Neural cell (in vitro differentiated cells): ENCODE measurements around the gene GOLGA8R. TPM values are rescaled to one million over a fixed set of nuclear protein-coding genes. Genes with fewer than 3 reads are reported as not detected.
"Not testable (repeated sequence)": the region's sequence is repeated elsewhere in the genome, so short reads cannot be mapped to it uniquely, and the experiment has no call there.

ENCODE experiments used
- H2AFZ ChIP-seq: fragments of 200-600, 300-800 bp; sonication (generic), shearing (Covaris generic); 2 replicates; pipeline ENCODE4 v1.6.0; 2014; ENCODE audit warnings: low read depth, mild to moderate bottlenecking, antibody characterized with exemption, low read length, moderate library complexity
- H3F3A ChIP-seq: fragments of 200-600 bp; shearing (Covaris generic); 2 replicates; pipeline ENCODE4 v1.6.1; 2016; ENCODE audit warnings: mild to moderate bottlenecking, moderate library complexity, mixed read lengths, antibody characterized with exemption, low read length; ENCODE audit not compliant: insufficient read depth, poor library complexity, severe bottlenecking
- H3K27ac ChIP-seq: fragments of 200-600, 300-800 bp; sonication (generic), shearing (Covaris generic); 2 replicates; pipeline ENCODE4 v1.5.1; 2014; ENCODE audit warnings: mild to moderate bottlenecking, low read length, moderate library complexity
- H3K27me3 ChIP-seq: fragments of 300-800, 200-600 bp; sonication (generic), shearing (Covaris generic); 2 replicates; pipeline ENCODE4 v1.6.0; 2014; ENCODE audit warnings: mild to moderate bottlenecking, low read depth, low read length, moderate library complexity; ENCODE audit not compliant: insufficient read depth
- H3K36me3 ChIP-seq: fragments of 300-800, 200-600 bp; sonication (generic), shearing (Covaris generic); 2 replicates; pipeline ENCODE4 v1.5.1; 2014; ENCODE audit warnings: mild to moderate bottlenecking, antibody characterized with exemption, low read length, moderate library complexity; ENCODE audit not compliant: insufficient read depth
- H3K4me2 ChIP-seq: fragments of 300-800, 200-600 bp; sonication (generic), shearing (Covaris generic); 2 replicates; pipeline ENCODE4 v1.6.0; 2014; ENCODE audit warnings: mild to moderate bottlenecking, low read length
- H3K4me3 ChIP-seq: fragments of 300-800, 200-600 bp; sonication (generic), shearing (Covaris generic); 2 replicates; pipeline ENCODE4 v1.5.1; 2014; ENCODE audit warnings: mild to moderate bottlenecking, low read length, moderate library complexity
- H3K79me2 ChIP-seq: fragments of 200-600 bp; shearing (Covaris generic); replicated peaks from 2 replicates; pipeline ENCODE4 v1.6.0; 2014; ENCODE audit warnings: mild to moderate bottlenecking, low read length, moderate library complexity; ENCODE audit not compliant: insufficient read depth
- H3K9ac ChIP-seq: fragments of 300-800, 200-600 bp; sonication (generic), shearing (Covaris generic); 2 replicates; pipeline ENCODE4 v1.6.1; 2016; ENCODE audit warnings: mild to moderate bottlenecking, low read length, mixed read lengths
- H3K9me2 ChIP-seq: fragments of 200-600 bp; shearing (Covaris generic); 2 replicates; pipeline ENCODE4 v1.6.1; 2016; ENCODE audit warnings: mild to moderate bottlenecking, low read length, mixed read lengths; ENCODE audit not compliant: insufficient read depth
- H3K9me3 ChIP-seq: fragments of 200-600, 300-800 bp; sonication (generic), shearing (Covaris generic); 2 replicates; pipeline ENCODE4 v1.6.1; 2016; ENCODE audit warnings: mild to moderate bottlenecking, mixed run types, low read length, moderate library complexity, mixed read lengths
- H4K20me1 ChIP-seq: fragments of 200-600 bp; shearing (Covaris generic); 2 replicates; pipeline ENCODE4 v1.6.1; 2016; ENCODE audit warnings: mild to moderate bottlenecking, mixed run types; ENCODE audit not compliant: insufficient read depth
- polyA minus RNA-seq: library from RNA; depleted of rRNA, polyadenylated mRNA; stranded (reverse); fragments of >200 nt; gene quantifications from 2 replicates; pipeline ENCODE4 v1.2.3, GENCODE V29; 2014
- polyA plus RNA-seq: library from polyadenylated mRNA; depleted of rRNA; stranded (reverse); fragments of >200 nt; gene quantifications from 2 replicates; pipeline ENCODE4 v1.2.3, GENCODE V29; 2014

Gene GOLGA8R, protein sequence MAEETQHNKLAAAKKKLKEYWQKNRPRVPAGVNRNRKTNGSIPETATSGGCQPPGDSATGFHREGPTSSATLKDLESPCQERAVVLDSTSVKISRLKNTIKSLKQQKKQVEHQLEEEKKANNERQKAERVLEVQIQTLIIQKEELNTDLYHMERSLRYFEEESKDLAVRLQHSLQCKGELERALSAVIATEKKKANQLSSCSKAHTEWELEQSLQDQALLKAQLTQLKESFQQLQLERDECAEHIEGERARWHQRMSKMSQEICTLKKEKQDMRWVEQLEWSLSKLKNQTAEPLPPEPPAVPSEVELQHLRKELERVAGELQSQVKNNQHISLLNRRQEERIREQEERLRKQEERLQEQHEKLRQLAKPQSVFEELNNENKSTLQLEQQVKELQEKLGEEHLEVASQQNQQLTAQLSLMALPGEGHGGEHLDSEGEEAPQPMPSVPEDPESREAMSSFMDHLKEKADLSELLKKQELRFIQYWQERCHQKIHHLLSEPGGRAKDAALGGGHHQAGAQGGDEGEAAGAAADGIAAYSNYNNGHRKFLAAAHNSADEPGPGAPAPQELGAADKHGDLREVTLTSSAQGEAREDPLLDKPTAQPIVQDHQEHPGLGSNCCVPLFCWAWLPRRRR
- polyA plus RNA-seq (0.06 TPM in 1 of 2 replicates, not detected in the other), polyA minus RNA-seq (not detected in 2 replicates)

DNA sequence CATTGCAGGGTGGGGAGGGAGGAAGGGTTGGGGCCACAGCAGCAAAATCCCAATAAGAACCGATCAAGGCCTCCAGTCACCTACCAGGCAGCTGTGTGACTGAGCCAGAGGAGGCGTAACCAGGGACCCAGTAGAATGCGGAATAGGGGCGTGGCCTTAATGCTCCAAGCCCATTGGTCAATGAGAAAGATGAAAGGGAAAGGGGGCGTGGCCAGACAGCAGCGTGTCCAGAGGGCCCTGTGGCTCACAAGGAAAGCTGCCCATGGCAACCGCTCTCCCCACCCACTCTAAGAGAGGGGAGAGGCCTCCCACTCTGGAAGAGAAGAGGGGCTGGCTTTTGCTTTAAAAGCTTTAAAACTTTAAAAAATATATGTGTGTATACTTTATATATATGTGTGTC lies at the start of gene GOLGA8R:
TSS of gene GOLGA8R (minus strand) at position 101 of the 400 bp plus-strand sequence. CDS start at position 3, 98 bp downstream.
- H3K9ac ChIP-seq, H4K20me1 ChIP-seq, H3K27ac ChIP-seq, H2AFZ ChIP-seq, H3F3A ChIP-seq, H3K36me3 ChIP-seq, H3K9me3 ChIP-seq, H3K9me2 ChIP-seq, H3K4me2 ChIP-seq, H3K27me3 ChIP-seq, H3K79me2 ChIP-seq, H3K4me3 ChIP-seq: not testable (repeated sequence)

DNA sequence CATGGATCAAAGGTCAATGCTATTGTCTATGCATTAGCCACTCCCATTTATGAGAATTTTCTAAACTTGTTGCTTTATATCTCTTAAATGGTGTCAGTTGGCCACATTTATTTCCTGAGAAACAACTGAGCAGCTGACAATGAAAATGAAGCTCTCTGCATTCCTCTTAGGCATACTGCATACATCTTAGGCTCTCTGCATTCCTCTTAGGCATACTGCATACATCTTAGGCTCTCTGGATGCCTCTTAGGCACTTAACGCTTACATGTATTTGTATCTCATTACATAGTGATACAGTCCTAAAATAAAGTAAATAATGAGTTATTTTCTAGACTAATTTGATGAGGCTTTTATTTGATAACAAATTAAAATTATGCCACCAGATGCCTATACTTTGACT lies 49.8 kb upstream of the GOLGA8R start:
- not testable (repeated sequence) for H3K4me3 ChIP-seq, H3K4me2 ChIP-seq, H3K36me3 ChIP-seq, H4K20me1 ChIP-seq, H3F3A ChIP-seq, H2AFZ ChIP-seq, H3K79me2 ChIP-seq, H3K9me2 ChIP-seq, H3K9ac ChIP-seq, H3K27me3 ChIP-seq, H3K27ac ChIP-seq, H3K9me3 ChIP-seq

DNA sequence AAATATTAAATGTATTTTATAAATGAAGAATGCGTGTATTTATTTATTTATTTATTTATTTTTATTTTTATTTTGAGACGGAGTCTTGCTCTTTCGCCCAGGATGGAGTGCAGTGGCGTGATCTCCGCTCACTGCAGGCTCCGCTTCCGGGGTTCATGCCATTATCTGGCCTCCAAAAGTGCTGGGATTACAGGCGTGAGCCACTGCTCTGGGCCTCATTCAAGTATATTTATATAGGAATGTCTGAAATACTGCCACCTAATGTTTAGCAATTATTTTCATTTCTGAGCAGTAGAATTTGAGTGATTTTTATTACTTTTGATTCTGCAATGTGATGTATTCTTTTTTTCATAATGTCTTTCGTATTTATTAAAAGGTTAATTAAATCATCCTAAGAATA lies 48.1 kb upstream of the GOLGA8R start:
- H3K4me2 ChIP-seq, H3K4me3 ChIP-seq, H3K9me3 ChIP-seq, H3K27ac ChIP-seq, H3K9me2 ChIP-seq, H3F3A ChIP-seq, H3K27me3 ChIP-seq, H3K79me2 ChIP-seq, H4K20me1 ChIP-seq, H2AFZ ChIP-seq, H3K9ac ChIP-seq, H3K36me3 ChIP-seq: not testable (repeated sequence)

DNA sequence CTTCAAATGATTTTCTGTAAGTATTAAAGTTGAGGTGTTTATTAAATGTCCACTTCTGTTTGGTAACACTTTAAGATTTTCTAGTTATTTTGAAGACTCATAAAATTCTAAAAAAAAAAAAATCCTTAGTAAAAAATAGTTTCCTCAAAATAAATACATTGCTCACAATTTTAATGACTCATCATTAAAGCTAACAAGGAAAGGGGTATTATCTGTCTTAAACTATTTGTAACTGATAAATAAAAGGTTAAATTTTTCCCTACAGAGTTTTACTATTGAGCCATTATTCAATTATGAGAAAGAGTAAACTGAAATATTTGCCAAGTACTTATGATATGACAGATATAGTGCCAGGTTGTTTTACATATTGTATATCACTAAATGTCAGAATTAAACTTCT lies 38.6 kb upstream of the GOLGA8R start:
- not testable (repeated sequence) for H3F3A ChIP-seq, H3K4me3 ChIP-seq, H3K9me3 ChIP-seq, H3K27me3 ChIP-seq, H3K79me2 ChIP-seq, H3K4me2 ChIP-seq, H3K9me2 ChIP-seq, H3K9ac ChIP-seq, H4K20me1 ChIP-seq, H2AFZ ChIP-seq, H3K36me3 ChIP-seq, H3K27ac ChIP-seq

DNA sequence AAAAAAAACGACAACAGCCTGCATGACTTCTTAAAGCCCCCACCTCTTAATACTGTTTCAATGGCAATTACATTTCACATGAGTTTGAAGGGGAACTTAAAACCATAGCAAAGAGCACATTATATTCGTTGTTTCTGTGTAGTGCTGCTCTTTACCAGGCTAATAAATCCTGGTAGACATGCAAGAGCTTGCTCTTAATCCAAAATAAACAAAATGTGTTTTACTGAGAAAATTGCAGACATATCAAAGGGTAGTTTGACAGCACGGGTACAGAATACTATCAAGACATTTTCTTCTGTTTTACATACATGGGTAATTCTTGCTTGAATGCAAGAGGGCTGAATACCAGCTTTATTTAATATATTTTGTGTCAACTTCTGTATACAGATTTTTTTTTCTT lies 24.3 kb upstream of the GOLGA8R start:
- not testable (repeated sequence) for H4K20me1 ChIP-seq, H3K9ac ChIP-seq, H3K79me2 ChIP-seq, H3K27ac ChIP-seq, H3K9me2 ChIP-seq, H3K4me2 ChIP-seq, H3F3A ChIP-seq, H3K9me3 ChIP-seq, H3K4me3 ChIP-seq, H3K27me3 ChIP-seq, H3K36me3 ChIP-seq, H2AFZ ChIP-seq

DNA sequence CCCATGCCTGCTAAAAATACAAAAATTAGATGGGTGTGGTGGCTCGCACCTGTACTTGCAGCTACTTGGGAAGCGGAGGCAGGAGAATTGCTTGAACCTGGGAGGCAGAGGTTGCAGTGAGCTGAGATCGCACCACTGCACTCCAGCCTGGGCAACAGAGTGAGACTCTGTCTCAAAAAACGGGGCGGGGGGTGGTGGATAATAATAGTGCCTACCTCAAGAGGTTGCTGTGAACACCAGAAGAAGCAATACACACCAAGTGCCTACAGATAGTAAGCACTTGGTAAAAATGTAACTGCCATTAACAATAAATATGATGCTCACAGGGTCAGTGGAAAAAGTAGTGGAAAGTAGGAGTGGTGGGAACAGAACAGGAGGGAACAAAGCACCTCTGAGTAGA lies 21.8 kb upstream of the GOLGA8R start:
- H3K27ac ChIP-seq, H3F3A ChIP-seq, H3K36me3 ChIP-seq, H3K9me3 ChIP-seq, H3K27me3 ChIP-seq, H3K9ac ChIP-seq, H4K20me1 ChIP-seq, H3K4me2 ChIP-seq, H3K79me2 ChIP-seq, H2AFZ ChIP-seq, H3K9me2 ChIP-seq, H3K4me3 ChIP-seq: not testable (repeated sequence)

DNA sequence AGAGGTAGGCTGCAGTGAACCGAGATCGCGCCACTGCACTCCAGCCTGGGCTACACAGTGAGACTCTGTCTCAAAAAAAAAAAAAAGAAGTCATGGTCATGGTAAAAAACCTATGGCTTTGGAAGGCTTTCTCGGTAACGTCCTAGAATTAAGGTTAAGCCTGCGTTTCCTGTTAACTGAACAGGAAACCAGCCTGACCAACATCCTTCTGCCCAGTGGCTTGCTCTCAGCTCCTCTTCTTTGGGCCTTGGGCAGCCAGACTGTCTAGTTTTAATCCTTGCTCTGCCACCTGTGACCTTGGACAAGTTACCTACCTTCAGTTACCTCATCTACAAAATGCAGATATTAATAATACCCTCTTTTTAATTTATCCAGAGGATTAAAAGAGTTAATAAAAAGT lies 6.7 kb upstream of the GOLGA8R start:
- not testable (repeated sequence) for H3K36me3 ChIP-seq, H3K9me2 ChIP-seq, H3K4me2 ChIP-seq, H2AFZ ChIP-seq, H3K27me3 ChIP-seq, H3K79me2 ChIP-seq, H3F3A ChIP-seq, H4K20me1 ChIP-seq, H3K9ac ChIP-seq, H3K9me3 ChIP-seq, H3K27ac ChIP-seq, H3K4me3 ChIP-seq

DNA sequence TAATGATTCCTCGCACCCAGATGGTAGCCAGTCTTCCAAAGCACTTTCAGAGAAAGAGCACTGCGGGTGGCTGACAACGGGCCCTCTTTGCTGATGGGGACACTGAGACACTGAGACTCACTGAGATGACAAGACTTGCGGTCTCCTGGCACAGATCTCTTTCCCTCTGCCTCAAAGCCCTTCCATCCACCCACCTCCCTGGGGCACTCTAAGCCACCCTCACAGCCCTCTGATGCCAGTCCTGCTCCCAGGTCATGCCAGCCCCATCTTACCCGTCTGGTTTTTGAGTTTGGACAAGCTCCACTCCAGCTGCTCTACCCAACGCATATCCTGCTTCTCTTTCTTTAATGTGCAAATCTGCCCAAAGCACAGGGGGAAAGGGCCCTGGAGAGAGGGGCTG lies 6.4 kb downstream of the GOLGA8R start:
- not testable (repeated sequence) for H2AFZ ChIP-seq, H3K9me2 ChIP-seq, H3K27ac ChIP-seq, H3K27me3 ChIP-seq, H3K4me2 ChIP-seq, H3K9ac ChIP-seq, H3F3A ChIP-seq, H3K9me3 ChIP-seq, H3K79me2 ChIP-seq, H3K4me3 ChIP-seq, H4K20me1 ChIP-seq, H3K36me3 ChIP-seq
